GM12875 (cell line): ENCODE results near the gene KDELR1.

Experiments
- H3K4me3 ChIP-seq: one replicate; pipeline ENCODE4 v1.5.1; 2011; ENCODE audit warnings: low read depth, low read length, control low read depth
- CTCF ChIP-seq: IDR thresholded peaks from 2 replicates; pipeline ENCODE4 v1.5.1; 2011; ENCODE audit warnings: low read depth, mild to moderate bottlenecking, control low read depth, inconsistent platforms, low read length, moderate library complexity, borderline replicate concordance; ENCODE audit not compliant: insufficient read depth

KDELR1 gene

GRCh38 chr19:48391100-48392005, at the start of gene KDELR1:
TSS of gene KDELR1 (minus strand) at chr19:48391551. CDS start at chr19:48391358, 193 bp downstream.
- TF ChIP-seq CTCF: peak; percentile 98
- H3K4me3 ChIP-seq: peak within 1 kb of the TSS; percentile 82

- no peak overlapping the region for H3K4me3 ChIP-seq
- no peak for TF ChIP-seq CTCF
These were observed 45.2 kb upstream of the KDELR1 start for GRCh38 chr19:48436586-48436985.

- no peak for TF ChIP-seq CTCF
- H3K4me3 ChIP-seq: no peak overlapping the region
These were observed 42.0 kb upstream of the KDELR1 start for GRCh38 chr19:48433337-48433736.

- TF ChIP-seq CTCF: no peak
- H3K4me3 ChIP-seq: no peak overlapping the region
These were observed 37.3 kb upstream of the KDELR1 start for GRCh38 chr19:48428670-48429069.

GRCh38 chr19:48424694-48425219, 33.4 kb upstream of the KDELR1 start:
- no peak for TF ChIP-seq CTCF
- no peak overlapping the region for H3K4me3 ChIP-seq

GRCh38 chr19:48421548-48421947, 30.2 kb upstream of the KDELR1 start:
- TF ChIP-seq CTCF: no peak
- H3K4me3 ChIP-seq: no peak overlapping the region

GRCh38 chr19:48419158-48419920, 28.0 kb upstream of the KDELR1 start:
- peak overlapping the region; percentile 18 for H3K4me3 ChIP-seq
- TF ChIP-seq CTCF: no peak
